ENCODE results near the gene TMUB2.

The TMUB2 gene

GRCh38 chr17:44177640-44178039 lies 9.1 kb upstream of the TMUB2 start:
- peaks cover 4% of the 10 kb centered on the region for H3K79me2 ChIP-seq (ENCODE audit: control insufficient read depth, insufficient read depth, low read length, unreplicated experiment)
- no peak overlapping the region for H3K27ac ChIP-seq (ENCODE audit: low read depth, low read length)
- no peaks in the 10 kb centered on the region for H3K4me1 ChIP-seq (ENCODE audit: control insufficient read depth, insufficient read depth, low read length, unreplicated experiment)
- H3K36me3 ChIP-seq (ENCODE audit: insufficient read depth, low read length): 0 out of 2 replicates have a peak, but pooled peaks cover 4% of the 10 kb centered on the region
- no peak overlapping the region for H2AFZ ChIP-seq (ENCODE audit: low read length, unreplicated experiment)
- H3K4me3 ChIP-seq (ENCODE audit: low read depth, low read length): no peak overlapping the region
- H3K27me3 ChIP-seq (ENCODE audit: insufficient read depth, low read length): no peaks in the 10 kb centered on the region

- H3K4me1 ChIP-seq (ENCODE audit: control insufficient read depth, insufficient read depth, low read length, unreplicated experiment): no peaks in the 10 kb centered on the region
- H3K27me3 ChIP-seq (ENCODE audit: insufficient read depth, low read length): no peaks in the 10 kb centered on the region
- H3K79me2 ChIP-seq (ENCODE audit: control insufficient read depth, insufficient read depth, low read length, unreplicated experiment): peaks cover 8% of the 10 kb centered on the region
- no peak overlapping the region for H2AFZ ChIP-seq (ENCODE audit: low read length, unreplicated experiment)
- H3K27ac ChIP-seq (ENCODE audit: low read depth, low read length): no peak overlapping the region
- 0 out of 2 replicates have a peak, but pooled peaks cover 4% of the 10 kb centered on the region for H3K36me3 ChIP-seq (ENCODE audit: insufficient read depth, low read length)
- H3K4me3 ChIP-seq (ENCODE audit: low read depth, low read length): no peak overlapping the region
These were observed 8.6 kb upstream of the TMUB2 start for GRCh38 chr17:44178133-44178532.

- no peak overlapping the region for H3K4me3 ChIP-seq (ENCODE audit: low read depth, low read length)
- H3K36me3 ChIP-seq (ENCODE audit: insufficient read depth, low read length): no peaks in the 10 kb centered on the region
- no peak overlapping the region for H2AFZ ChIP-seq (ENCODE audit: low read length, unreplicated experiment)
- peaks cover 47% of the 10 kb centered on the region for H3K79me2 ChIP-seq (ENCODE audit: control insufficient read depth, insufficient read depth, low read length, unreplicated experiment)
- H3K4me1 ChIP-seq (ENCODE audit: control insufficient read depth, insufficient read depth, low read length, unreplicated experiment): peaks cover 12% of the 10 kb centered on the region
- H3K27me3 ChIP-seq (ENCODE audit: insufficient read depth, low read length): no peaks in the 10 kb centered on the region
- no peak overlapping the region for H3K27ac ChIP-seq (ENCODE audit: low read depth, low read length)
These were observed 3.7 kb upstream of the TMUB2 start for GRCh38 chr17:44183024-44183423.

- H3K36me3 ChIP-seq (ENCODE audit: insufficient read depth, low read length): no peaks in the 10 kb centered on the region
- H2AFZ ChIP-seq (ENCODE audit: low read length, unreplicated experiment): no peak overlapping the region
- no peak overlapping the region for H3K27ac ChIP-seq (ENCODE audit: low read depth, low read length)
- H3K4me1 ChIP-seq (ENCODE audit: control insufficient read depth, insufficient read depth, low read length, unreplicated experiment): peaks cover 20% of the 10 kb centered on the region
- H3K79me2 ChIP-seq (ENCODE audit: control insufficient read depth, insufficient read depth, low read length, unreplicated experiment): peaks cover 60% of the 10 kb centered on the region
- no peaks in the 10 kb centered on the region for H3K27me3 ChIP-seq (ENCODE audit: insufficient read depth, low read length)
- H3K4me3 ChIP-seq (ENCODE audit: low read depth, low read length): no peak overlapping the region
These were observed 2.5 kb upstream of the TMUB2 start for GRCh38 chr17:44184212-44184810.

- Histone ChIP-seq H3K27me3 (ENCODE audit: insufficient read depth, low read length) (no peaks in the 10 kb centered on the region), H3K79me2 (ENCODE audit: control insufficient read depth, insufficient read depth, low read length, unreplicated experiment) (peaks cover 57% of the 10 kb centered on the region), H3K4me3 (ENCODE audit: low read depth, low read length) (peak overlapping the region; percentile 100), H3K36me3 (ENCODE audit: insufficient read depth, low read length) (no peaks in the 10 kb centered on the region), H3K27ac (ENCODE audit: low read depth, low read length) (peak overlapping the region; percentile 94), H2AFZ (ENCODE audit: low read length, unreplicated experiment) (peak overlapping the region; percentile 84), H3K4me1 (ENCODE audit: control insufficient read depth, insufficient read depth, low read length, unreplicated experiment) (peaks cover 20% of the 10 kb centered on the region)
These were observed 543 bp downstream of the TMUB2 start for GRCh38 chr17:44187131-44187899.

- no peak overlapping the region for H3K27ac ChIP-seq (ENCODE audit: low read depth, low read length)
- H3K36me3 ChIP-seq (ENCODE audit: insufficient read depth, low read length): no peaks in the 10 kb centered on the region
- peaks cover 47% of the 10 kb centered on the region for H3K79me2 ChIP-seq (ENCODE audit: control insufficient read depth, insufficient read depth, low read length, unreplicated experiment)
- peak overlapping the region; percentile 100; the same call in 1 of the 2 replicates for H3K4me3 ChIP-seq (ENCODE audit: low read depth, low read length)
- H2AFZ ChIP-seq (ENCODE audit: low read length, unreplicated experiment): no peak overlapping the region
- H3K27me3 ChIP-seq (ENCODE audit: insufficient read depth, low read length): no peaks in the 10 kb centered on the region
- H3K4me1 ChIP-seq (ENCODE audit: control insufficient read depth, insufficient read depth, low read length, unreplicated experiment): peaks cover 20% of the 10 kb centered on the region
These were observed 2.0 kb downstream of the TMUB2 start for GRCh38 chr17:44188576-44189403.

- Histone ChIP-seq H3K4me1 (ENCODE audit: control insufficient read depth, insufficient read depth, low read length, unreplicated experiment) (peaks cover 11% of the 10 kb centered on the region), H3K36me3 (ENCODE audit: insufficient read depth, low read length) (no peaks in the 10 kb centered on the region), H3K27me3 (ENCODE audit: insufficient read depth, low read length) (no peaks in the 10 kb centered on the region), H3K79me2 (ENCODE audit: control insufficient read depth, insufficient read depth, low read length, unreplicated experiment) (peaks cover 31% of the 10 kb centered on the region), H2AFZ (ENCODE audit: low read length, unreplicated experiment) (no peak overlapping the region), H3K4me3 (ENCODE audit: low read depth, low read length) (no peak overlapping the region), H3K27ac (ENCODE audit: low read depth, low read length) (no peak overlapping the region)
These were observed 3.7 kb downstream of the TMUB2 start for GRCh38 chr17:44190481-44190880.

- H2AFZ ChIP-seq (ENCODE audit: low read length, unreplicated experiment): no peak overlapping the region
- H3K4me3 ChIP-seq (ENCODE audit: low read depth, low read length): no peak overlapping the region
- no peaks in the 10 kb centered on the region for H3K36me3 ChIP-seq (ENCODE audit: insufficient read depth, low read length)
- peaks cover 22% of the 10 kb centered on the region for H3K79me2 ChIP-seq (ENCODE audit: control insufficient read depth, insufficient read depth, low read length, unreplicated experiment)
- H3K27ac ChIP-seq (ENCODE audit: low read depth, low read length): no peak overlapping the region
- no peaks in the 10 kb centered on the region for H3K27me3 ChIP-seq (ENCODE audit: insufficient read depth, low read length)
- H3K4me1 ChIP-seq (ENCODE audit: control insufficient read depth, insufficient read depth, low read length, unreplicated experiment): peaks cover 11% of the 10 kb centered on the region
These were observed 4.6 kb downstream of the TMUB2 start for GRCh38 chr17:44191369-44191768.

- Histone ChIP-seq H3K36me3 (ENCODE audit: insufficient read depth, low read length) (no peaks in the 10 kb centered on the region), H3K4me1 (ENCODE audit: control insufficient read depth, insufficient read depth, low read length, unreplicated experiment) (peaks cover 15% of the 10 kb centered on the region), H3K27ac (ENCODE audit: low read depth, low read length) (no peak overlapping the region), H2AFZ (ENCODE audit: low read length, unreplicated experiment) (no peak overlapping the region), H3K27me3 (ENCODE audit: insufficient read depth, low read length) (no peaks in the 10 kb centered on the region), H3K4me3 (ENCODE audit: low read depth, low read length) (no peak overlapping the region), H3K79me2 (ENCODE audit: control insufficient read depth, insufficient read depth, low read length, unreplicated experiment) (peaks cover 25% of the 10 kb centered on the region)
These were observed 5.2 kb downstream of the TMUB2 start for GRCh38 chr17:44191941-44192496.

- Histone ChIP-seq H3K36me3 (ENCODE audit: insufficient read depth, low read length) (no peaks in the 10 kb centered on the region), H3K27me3 (ENCODE audit: insufficient read depth, low read length) (no peaks in the 10 kb centered on the region), H2AFZ (ENCODE audit: low read length, unreplicated experiment) (no peak overlapping the region), H3K4me3 (ENCODE audit: low read depth, low read length) (no peak overlapping the region), H3K4me1 (ENCODE audit: control insufficient read depth, insufficient read depth, low read length, unreplicated experiment) (peaks cover 21% of the 10 kb centered on the region), H3K79me2 (ENCODE audit: control insufficient read depth, insufficient read depth, low read length, unreplicated experiment) (peaks cover 26% of the 10 kb centered on the region), H3K27ac (ENCODE audit: low read depth, low read length) (no peak overlapping the region)
These were observed 6.0 kb downstream of the TMUB2 start for GRCh38 chr17:44192750-44193149.
